Central memory CD8-positive, alpha-beta T cell (primary cell): ENCODE measurements around the gene AGAP3.

Experiments
- ATAC-seq: fragments of 150-1000 bp; cut with Tn5 transposase; replicated peaks from 2 replicates; pipeline ENCODE4 v1.10.0; 2022; ENCODE audit warnings: mild to moderate bottlenecking, moderate FRiP score, moderate number of reproducible peaks; ENCODE audit not compliant: poor library complexity, severe bottlenecking; ENCODE audit errors: extremely low read depth
- DNase-seq, 2 donors: peaks; one replicate each; pipeline ENCODE4 v3.0.0; 2021; ENCODE audit warnings: low spot score in 2 of 2
- H3K27ac Mint-ChIP-seq: one replicate; pipeline ENCODE4 v1.8.0; 2022; ENCODE audit warnings: low read depth, mild to moderate bottlenecking, moderate library complexity, mixed read lengths
- H3K27me3 Mint-ChIP-seq: one replicate; pipeline ENCODE4 v1.8.0; 2022; ENCODE audit warnings: mixed read lengths
- H3K36me3 Mint-ChIP-seq: one replicate; pipeline ENCODE4 v1.8.0; 2022; ENCODE audit warnings: mild to moderate bottlenecking, moderate library complexity, mixed read lengths; ENCODE audit not compliant: insufficient read depth
- H3K4me1 Mint-ChIP-seq: one replicate; pipeline ENCODE4 v1.8.0; 2022; ENCODE audit warnings: mixed read lengths
- H3K4me3 Mint-ChIP-seq: one replicate; pipeline ENCODE4 v1.8.0; 2022; ENCODE audit warnings: mild to moderate bottlenecking, moderate library complexity, mixed read lengths
- H3K9me3 Mint-ChIP-seq: one replicate; pipeline ENCODE4 v1.8.0; 2022; ENCODE audit warnings: mixed read lengths

The AGAP3 gene

GRCh38 chr7:151189038-151189437 is 102.8 kb downstream of the AGAP3 start:
- no peak overlapping the region for H3K4me3 Mint-ChIP-seq
- no peak overlapping the region for H3K27ac Mint-ChIP-seq
- H3K9me3 Mint-ChIP-seq = no peaks in the 10 kb centered on the region
- DNase-seq = no peak
- H3K27me3 Mint-ChIP-seq = peaks cover 17% of the 10 kb centered on the region
- H3K36me3 Mint-ChIP-seq = peaks cover 2% of the 10 kb centered on the region
- H3K4me1 Mint-ChIP-seq = no peaks in the 10 kb centered on the region
- no peak for ATAC-seq

GRCh38 chr7:151191544-151191943 is 105.3 kb downstream of the AGAP3 start:
- Mint-ChIP-seq H3K36me3 (peaks cover 2% of the 10 kb centered on the region), H3K27ac (no peak overlapping the region), H3K4me1 (peaks cover 8% of the 10 kb centered on the region), H3K4me3 (no peak overlapping the region), H3K27me3 (peaks cover 17% of the 10 kb centered on the region), H3K9me3 (no peaks in the 10 kb centered on the region)
- DNase-seq (no peak), ATAC-seq (no peak)

GRCh38 chr7:151192002-151192539 is 105.8 kb downstream of the AGAP3 start:
- Mint-ChIP-seq H3K4me1 (peaks cover 8% of the 10 kb centered on the region), H3K9me3 (no peaks in the 10 kb centered on the region), H3K4me3 (no peak overlapping the region), H3K27me3 (peaks cover 17% of the 10 kb centered on the region), H3K36me3 (peaks cover 2% of the 10 kb centered on the region), H3K27ac (no peak overlapping the region)
- DNase-seq (no peak), ATAC-seq (no peak)

GRCh38 chr7:151193203-151193978 is 107.1 kb downstream of the AGAP3 start:
- DNase-seq (no peak), ATAC-seq (no peak)
- Mint-ChIP-seq H3K4me3 (no peak overlapping the region), H3K27ac (no peak overlapping the region), H3K4me1 (peaks cover 8% of the 10 kb centered on the region), H3K27me3 (peaks cover 17% of the 10 kb centered on the region), H3K9me3 (no peaks in the 10 kb centered on the region), H3K36me3 (no peaks in the 10 kb centered on the region)
